ES-I3 (cell line): ENCODE measurements around the gene FHL2.

Source experiments
- H3K36me3 ChIP-seq: 2 replicates; pipeline ENCODE4 v1.6.1; 2013; ENCODE audit warnings: mild to moderate bottlenecking, low read length, control low read depth, moderate library complexity; ENCODE audit not compliant: insufficient read depth
- H3K4me1 ChIP-seq: 2 replicates; pipeline ENCODE4 v1.6.1; 2013; ENCODE audit warnings: mild to moderate bottlenecking, control low read depth, low read length; ENCODE audit not compliant: insufficient read depth
- H3K9ac ChIP-seq: 2 replicates; pipeline ENCODE4 v1.6.1; 2013; ENCODE audit warnings: low read depth, mild to moderate bottlenecking, low read length, moderate library complexity
- H3K9me3 ChIP-seq: 2 replicates; pipeline ENCODE4 v1.6.1; 2013; ENCODE audit warnings: mild to moderate bottlenecking, low read length, moderate library complexity; ENCODE audit not compliant: control insufficient read depth, insufficient read depth

The FHL2 gene

DNA sequence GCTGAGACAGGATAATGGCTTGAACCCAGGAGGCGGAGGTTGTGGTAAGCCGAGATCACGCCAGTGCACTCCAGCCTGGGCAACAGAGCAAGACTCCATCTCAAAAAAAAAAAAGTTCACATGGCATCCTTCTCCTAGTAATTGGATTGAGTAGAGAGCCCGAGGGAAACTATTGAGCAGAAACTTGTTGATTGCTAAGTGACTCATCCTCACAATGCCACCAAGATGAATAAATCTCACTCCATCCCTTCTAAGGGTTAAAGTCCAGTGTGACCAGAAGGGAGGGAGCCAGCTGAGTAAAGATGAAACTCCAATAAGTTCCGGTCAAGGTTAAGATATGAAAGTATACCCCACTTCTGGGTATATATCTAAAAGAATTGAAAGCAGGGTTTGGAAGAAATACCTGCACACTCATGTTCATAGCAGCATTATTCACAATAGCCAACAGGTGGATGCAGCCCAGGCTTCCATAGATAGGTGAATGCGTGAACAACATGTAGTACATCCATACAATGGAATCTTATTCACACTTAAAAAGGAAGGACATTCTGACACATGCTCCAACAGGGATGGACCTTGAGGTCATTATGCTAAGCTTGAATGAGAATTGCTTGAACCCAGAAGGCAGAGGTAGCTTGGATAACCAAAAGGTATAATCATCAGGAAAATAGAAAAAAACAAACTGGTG lies 13.0 kb upstream of the FHL2 start:
- no peaks in the 10 kb centered on the region for H3K9me3 ChIP-seq

GRCh38 chr2:105410554-105410953 lies 11.7 kb upstream of the FHL2 start:
- H3K9me3 ChIP-seq = no peaks in the 10 kb centered on the region
- H3K4me1 ChIP-seq = no peaks in the 10 kb centered on the region
- H3K9ac ChIP-seq = no peak overlapping the region
- H3K36me3 ChIP-seq = no peaks in the 10 kb centered on the region

More for the DNA sequence above, 13.0 kb upstream of the FHL2 start:
- H3K36me3 ChIP-seq = no peaks in the 10 kb centered on the region
- no peak overlapping the region for H3K9ac ChIP-seq
- no peaks in the 10 kb centered on the region for H3K4me1 ChIP-seq

- Histone ChIP-seq H3K4me1 (no peaks in the 10 kb centered on the region), H3K36me3 (no peaks in the 10 kb centered on the region), H3K9ac (no peak overlapping the region)
Measured at GRCh38 chr2:105409717-105410116, 10.9 kb upstream of the FHL2 start.

DNA sequence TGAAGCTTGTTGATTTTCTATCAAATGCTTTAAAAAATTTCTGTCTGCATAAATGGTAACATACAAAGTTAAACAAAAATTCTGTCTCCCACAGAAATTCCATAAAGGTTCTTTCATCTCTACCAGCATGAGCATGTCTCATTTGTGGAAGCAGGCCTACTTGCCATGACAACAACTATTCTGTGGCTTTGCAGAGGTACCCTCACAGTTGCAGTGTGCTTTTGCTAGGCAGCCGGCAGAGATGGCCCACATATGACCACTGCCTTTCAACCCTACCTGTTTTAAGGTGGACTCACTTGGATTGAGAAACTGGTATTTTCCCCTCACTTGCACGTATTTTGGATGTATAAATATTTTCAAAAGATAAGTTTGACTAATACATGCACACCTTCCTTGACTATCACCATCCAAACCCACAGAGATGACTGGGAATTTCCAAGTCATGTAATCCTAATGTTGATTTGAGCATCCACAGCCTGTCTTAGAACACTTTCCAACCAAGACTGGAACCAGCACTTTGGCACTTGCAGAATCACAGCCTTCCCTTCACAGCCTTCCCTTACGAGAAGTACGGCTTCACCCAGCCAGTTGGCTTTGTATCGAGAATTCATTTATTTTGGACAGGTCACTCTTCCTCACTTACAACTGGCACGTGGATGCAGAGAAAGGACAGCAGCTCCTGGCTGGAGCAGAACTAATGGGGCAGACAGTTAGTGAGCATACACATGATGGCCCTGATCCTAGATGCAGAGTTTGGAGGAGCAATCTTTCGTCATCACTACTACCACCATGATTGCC lies 9.3 kb upstream of the FHL2 start:
- peaks cover 9% of the 10 kb centered on the region for H3K4me1 ChIP-seq
- no peaks in the 10 kb centered on the region for H3K36me3 ChIP-seq
- no peak overlapping the region for H3K9ac ChIP-seq
- H3K9me3 ChIP-seq = no peaks in the 10 kb centered on the region

More at GRCh38 chr2:105409717-105410116, 10.9 kb upstream of the FHL2 start:
- H3K9me3 ChIP-seq = no peaks in the 10 kb centered on the region

DNA sequence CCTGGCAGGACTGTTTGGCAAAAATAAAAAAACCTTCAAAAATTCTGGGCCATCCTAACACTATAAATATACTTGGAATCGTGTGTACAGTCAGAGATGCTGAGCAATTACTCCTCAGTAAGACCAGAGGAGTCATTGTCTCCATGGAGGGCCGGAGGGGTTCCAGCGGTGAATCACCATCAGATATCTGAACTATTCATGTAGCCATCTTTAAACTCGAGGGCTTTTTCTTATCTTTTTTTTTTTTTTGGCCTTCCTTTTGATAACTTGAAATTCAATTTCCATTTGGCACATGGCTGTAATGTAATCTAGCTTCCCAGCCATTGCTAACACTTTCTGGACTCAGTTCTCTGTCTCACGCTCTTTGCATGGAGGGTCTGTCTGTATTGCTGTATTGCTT lies 7.4 kb upstream of the FHL2 start:
- Histone ChIP-seq H3K9ac (no peak overlapping the region), H3K36me3 (no peaks in the 10 kb centered on the region), H3K9me3 (no peaks in the 10 kb centered on the region), H3K4me1 (peaks cover 10% of the 10 kb centered on the region)

DNA sequence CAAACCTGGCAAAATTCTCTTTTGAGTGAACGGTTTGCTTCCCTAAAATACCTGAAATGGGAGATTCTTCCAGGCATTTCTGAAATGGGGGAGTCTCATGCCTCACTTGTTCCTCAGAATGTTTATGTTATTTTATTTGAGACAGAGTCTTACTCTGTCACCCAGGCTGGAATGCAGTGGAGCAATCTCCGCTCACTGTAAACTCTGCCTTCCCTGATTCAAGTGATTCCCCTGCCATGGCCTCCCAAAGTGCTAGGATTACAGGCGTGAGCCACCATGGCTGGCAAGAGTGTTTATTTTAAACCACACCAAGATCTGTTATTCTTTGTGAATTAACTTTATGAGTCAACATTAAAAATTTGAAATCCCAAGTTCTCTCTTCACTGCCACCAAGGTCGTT lies 6.4 kb upstream of the FHL2 start:
- Histone ChIP-seq H3K36me3 (no peaks in the 10 kb centered on the region), H3K4me1 (peaks cover 10% of the 10 kb centered on the region), H3K9ac (no peak overlapping the region), H3K9me3 (no peaks in the 10 kb centered on the region)

GRCh38 chr2:105404736-105405135 lies 5.9 kb upstream of the FHL2 start:
- Histone ChIP-seq H3K4me1 (peaks cover 10% of the 10 kb centered on the region), H3K36me3 (no peaks in the 10 kb centered on the region), H3K9ac (no peak overlapping the region), H3K9me3 (no peaks in the 10 kb centered on the region)

- H3K4me1 ChIP-seq = peaks cover 10% of the 10 kb centered on the region
- no peaks in the 10 kb centered on the region for H3K9me3 ChIP-seq
- H3K36me3 ChIP-seq = no peaks in the 10 kb centered on the region
- H3K9ac ChIP-seq = no peak overlapping the region
Measured at GRCh38 chr2:105403783-105404698, 5.2 kb upstream of the FHL2 start.

DNA sequence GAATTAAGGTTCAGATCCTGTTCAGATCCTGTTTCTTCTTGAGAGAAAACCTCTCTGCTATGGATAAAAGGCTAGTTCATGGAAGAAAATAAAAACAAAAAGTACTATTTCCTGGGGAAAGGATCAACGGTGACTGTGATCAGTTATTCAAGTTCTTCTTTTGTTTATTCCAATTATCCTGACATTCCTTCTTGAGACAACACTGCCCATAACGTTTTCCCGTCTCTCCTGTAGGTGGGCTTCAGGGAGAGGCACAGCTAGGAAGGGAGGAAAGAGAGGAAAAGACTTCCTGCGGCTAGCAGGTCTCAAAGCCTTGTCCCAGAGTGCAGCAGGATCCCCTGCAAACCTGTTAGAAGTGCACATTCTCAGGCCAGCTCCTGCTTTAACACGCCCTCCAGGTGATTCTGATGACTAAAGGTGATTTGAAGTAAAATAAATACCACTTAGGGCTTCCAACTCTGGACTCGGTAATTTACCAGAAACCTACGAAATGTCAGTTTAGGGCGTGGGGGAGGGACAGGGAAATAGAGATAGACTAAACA lies 4.5 kb upstream of the FHL2 start:
- H3K36me3 ChIP-seq = no peaks in the 10 kb centered on the region
- H3K4me1 ChIP-seq = peaks cover 10% of the 10 kb centered on the region
- no peak overlapping the region for H3K9ac ChIP-seq
- no peaks in the 10 kb centered on the region for H3K9me3 ChIP-seq

GRCh38 chr2:105402809-105403208 lies 4.0 kb upstream of the FHL2 start:
- Histone ChIP-seq H3K36me3 (no peaks in the 10 kb centered on the region), H3K4me1 (peaks cover 10% of the 10 kb centered on the region), H3K9ac (no peak overlapping the region), H3K9me3 (no peaks in the 10 kb centered on the region)

DNA sequence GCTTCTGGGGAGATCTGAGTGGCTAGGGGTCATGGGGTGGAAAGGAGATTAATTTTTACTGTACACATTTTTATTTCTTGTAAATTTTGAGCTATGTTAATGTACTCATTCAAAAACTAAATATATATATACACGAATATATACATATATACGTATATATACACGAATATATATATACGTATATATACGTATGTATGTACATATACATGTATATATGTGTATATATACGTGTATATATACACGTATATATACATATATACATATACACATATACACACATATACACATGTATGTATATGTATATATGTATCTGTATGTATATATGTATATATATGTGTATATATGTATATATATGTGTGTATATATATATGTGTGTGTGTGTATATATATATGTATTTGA lies 3.0 kb upstream of the FHL2 start:
- H3K4me1 ChIP-seq = peaks cover 17% of the 10 kb centered on the region
- H3K9ac ChIP-seq = no peak overlapping the region
- H3K36me3 ChIP-seq = no peaks in the 10 kb centered on the region
- H3K9me3 ChIP-seq = no peaks in the 10 kb centered on the region

DNA sequence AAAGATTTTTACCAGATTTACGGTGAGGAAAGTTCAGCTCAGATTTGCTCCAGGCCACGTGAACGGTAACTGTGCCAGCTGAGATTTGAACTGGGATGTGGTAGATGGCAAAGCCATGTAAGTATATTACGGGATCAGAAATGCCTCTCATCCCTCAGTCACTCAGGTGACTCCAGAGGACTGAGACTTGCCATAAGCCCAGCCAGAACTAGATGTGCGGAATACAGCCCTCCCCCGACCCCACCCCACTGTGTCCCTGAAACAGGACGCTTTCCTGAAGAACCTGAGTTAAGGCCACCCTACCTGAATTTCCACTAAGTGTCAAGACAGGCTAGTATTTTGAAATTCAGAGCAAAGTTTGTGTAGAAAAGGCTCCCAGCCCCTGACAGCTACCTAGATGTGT lies 1.3 kb upstream of the FHL2 start:
- Histone ChIP-seq H3K9me3 (no peaks in the 10 kb centered on the region), H3K9ac (no peak overlapping the region), H3K36me3 (no peaks in the 10 kb centered on the region), H3K4me1 (peaks cover 28% of the 10 kb centered on the region)

DNA sequence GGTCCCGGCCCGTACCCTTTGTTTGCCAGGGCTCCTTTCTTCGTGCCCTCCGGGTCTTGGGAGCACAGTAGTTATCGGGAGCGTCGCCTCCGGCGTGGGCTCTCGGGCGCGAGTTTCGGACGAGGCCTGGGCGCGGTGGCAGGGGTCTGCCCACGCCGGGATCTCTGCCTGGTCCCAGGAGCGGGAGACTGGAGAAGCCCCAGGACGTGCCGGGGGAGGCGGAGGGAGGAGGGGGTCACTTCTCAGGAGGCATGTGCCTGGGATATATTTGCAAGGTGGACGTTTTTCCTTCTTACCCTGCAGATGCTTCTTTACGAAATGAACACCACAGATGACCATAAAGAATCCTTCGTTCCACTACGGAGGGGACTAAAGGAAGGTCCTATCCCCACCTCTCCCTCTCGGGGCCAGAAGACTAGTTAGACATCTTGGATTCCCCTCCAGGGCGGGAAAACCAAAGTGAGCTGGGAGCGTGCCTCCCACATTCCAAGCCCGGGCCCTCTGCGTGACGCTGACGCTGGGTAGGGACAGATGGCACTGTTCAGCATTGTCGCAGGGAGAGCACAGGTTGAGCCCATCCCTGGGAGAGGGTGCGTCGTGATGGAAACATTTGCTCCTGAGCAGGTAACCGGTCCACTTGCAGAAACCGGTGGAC lies 483 bp upstream of the FHL2 start:
- Histone ChIP-seq H3K36me3 (no peaks in the 10 kb centered on the region), H3K9ac (peak overlapping the region; percentile 87; the same call in 1 of the 2 replicates), H3K4me1 (peaks cover 28% of the 10 kb centered on the region), H3K9me3 (no peaks in the 10 kb centered on the region)

DNA sequence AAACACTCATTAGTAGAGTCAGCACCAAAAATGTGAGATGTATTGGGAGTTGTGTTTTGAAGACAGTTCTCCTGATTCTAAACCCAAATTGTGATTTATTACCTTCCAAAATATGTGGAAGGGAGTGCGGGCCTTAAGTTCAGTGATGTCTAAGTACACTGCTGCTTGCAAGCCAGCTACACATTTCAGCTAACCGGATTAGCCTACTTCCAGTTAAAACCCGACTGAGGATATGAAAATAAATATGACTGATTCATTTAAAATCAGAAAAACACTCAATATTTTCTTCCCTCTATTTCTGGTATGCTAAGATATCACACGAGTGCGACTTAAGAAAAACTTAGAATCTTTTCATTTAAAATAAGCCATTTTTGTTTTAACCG lies 907 bp downstream of the FHL2 start:
- no peaks in the 10 kb centered on the region for H3K36me3 ChIP-seq
- H3K9me3 ChIP-seq = no peaks in the 10 kb centered on the region
- peak overlapping the region; percentile 87 for H3K9ac ChIP-seq
- H3K4me1 ChIP-seq = peaks cover 18% of the 10 kb centered on the region; the same call in 1 of the 2 replicates
